ENCODE results near the gene ACBD6.

GRCh38 chr1:180532854-180533253, 30.5 kb upstream of the ACBD6 start:
- TF ChIP-seq CTCF (IDR thresholded peaks at IDR 0.05) (no peak), ZFX (IDR thresholded peaks at IDR 0.05; ENCODE audit: borderline replicate concordance) (no peak)

All from 22Rv1 (cell line).